ENCODE measurements around the gene SLC46A2. TPM values are rescaled to one million over a fixed set of nuclear protein-coding genes. Genes with fewer than 3 reads are reported as not detected.

SLC46A2 gene
- total RNA-seq, 1 donor from 2014 or later = not detected

GRCh38 chr9:112881331-112881730 lies 9.3 kb downstream of the SLC46A2 start:
- peak overlapping the region; percentile 15 for H3K4me2 ChIP-seq (ENCODE audit: low read length)
- H3K27me3 ChIP-seq (ENCODE audit: insufficient read depth, low read length) = no peaks in the 10 kb centered on the region
- no peaks in the 10 kb centered on the region for H4K20me1 ChIP-seq (ENCODE audit: insufficient read depth, low read length)
- no peaks in the 10 kb centered on the region for H3K79me2 ChIP-seq (ENCODE audit: insufficient read depth, low read length)
- TF ChIP-seq EZH2 (IDR thresholded peaks at IDR 0.05; ENCODE audit: insufficient read depth, low read length) (no peak), CTCF (IDR thresholded peaks at IDR 0.05; ENCODE audit: insufficient read depth, low read depth, low read length) (no peak)
- Mint-ChIP-seq H3K27me3 (ENCODE audit: low read depth, unreplicated experiment) (no peaks in the 10 kb centered on the region), H3K36me3 (ENCODE audit: low read depth, unreplicated experiment) (peaks cover 18% of the 10 kb centered on the region), H3K4me1 (ENCODE audit: low read depth, unreplicated experiment) (peaks cover 13% of the 10 kb centered on the region), H3K27ac (ENCODE audit: unreplicated experiment) (no peak overlapping the region), H3K4me3 (ENCODE audit: unreplicated experiment) (no peak overlapping the region), H3K9me3 (ENCODE audit: unreplicated experiment) (peaks cover 6% of the 10 kb centered on the region)
- FAIRE-seq (no peak), DNase-seq (ENCODE audit: low read depth) (peak; percentile 90)
- no peak overlapping the region for H2AFZ ChIP-seq (ENCODE audit: low read depth, low read length)
- H3K27ac ChIP-seq (ENCODE audit: low read depth, low read length) = no peak overlapping the region
- no peaks in the 10 kb centered on the region for H3K36me3 ChIP-seq (ENCODE audit: insufficient read depth, low read length)
- no peaks in the 10 kb centered on the region for H3K9me3 ChIP-seq (ENCODE audit: insufficient read depth, low read depth, low read length)
- no peak overlapping the region for H3K4me3 ChIP-seq (ENCODE audit: insufficient read depth, low read depth, low read length)
- H3K4me1 ChIP-seq (ENCODE audit: insufficient read depth, low read length) = peaks cover 16% of the 10 kb centered on the region
- no peak overlapping the region for H3K9ac ChIP-seq (ENCODE audit: low read length)

- Histone ChIP-seq H4K20me1 (ENCODE audit: insufficient read depth, low read length) (no peaks in the 10 kb centered on the region), H3K36me3 (ENCODE audit: insufficient read depth, low read length) (no peaks in the 10 kb centered on the region), H3K79me2 (ENCODE audit: insufficient read depth, low read length) (no peaks in the 10 kb centered on the region), H3K27ac (ENCODE audit: low read depth, low read length) (no peak overlapping the region), H2AFZ (ENCODE audit: low read depth, low read length) (no peak overlapping the region), H3K9ac (ENCODE audit: low read length) (no peak overlapping the region), H3K4me2 (ENCODE audit: low read length) (no peak overlapping the region), H3K4me3 (ENCODE audit: insufficient read depth, low read depth, low read length) (no peak overlapping the region), H3K9me3 (ENCODE audit: insufficient read depth, low read depth, low read length) (no peaks in the 10 kb centered on the region), H3K27me3 (ENCODE audit: insufficient read depth, low read length) (no peaks in the 10 kb centered on the region), H3K4me1 (ENCODE audit: insufficient read depth, low read length) (peaks cover 16% of the 10 kb centered on the region)
- Mint-ChIP-seq H3K27ac (ENCODE audit: unreplicated experiment) (no peak overlapping the region), H3K4me3 (ENCODE audit: unreplicated experiment) (no peak overlapping the region), H3K27me3 (ENCODE audit: low read depth, unreplicated experiment) (no peaks in the 10 kb centered on the region), H3K4me1 (ENCODE audit: low read depth, unreplicated experiment) (peaks cover 13% of the 10 kb centered on the region), H3K36me3 (ENCODE audit: low read depth, unreplicated experiment) (peaks cover 20% of the 10 kb centered on the region), H3K9me3 (ENCODE audit: unreplicated experiment) (peaks cover 7% of the 10 kb centered on the region)
- FAIRE-seq (no peak), DNase-seq (ENCODE audit: low read depth) (no peak)
- TF ChIP-seq EZH2 (IDR thresholded peaks at IDR 0.05; ENCODE audit: insufficient read depth, low read length) (no peak), CTCF (IDR thresholded peaks at IDR 0.05; ENCODE audit: insufficient read depth, low read depth, low read length) (no peak)
Observed at GRCh38 chr9:112880650-112881049, 10.0 kb downstream of the SLC46A2 start.

GRCh38 chr9:112878752-112879151 lies 11.9 kb downstream of the SLC46A2 start:
- Histone ChIP-seq H3K27me3 (ENCODE audit: insufficient read depth, low read length) (no peaks in the 10 kb centered on the region), H3K27ac (ENCODE audit: low read depth, low read length) (no peak overlapping the region), H2AFZ (ENCODE audit: low read depth, low read length) (no peak overlapping the region), H4K20me1 (ENCODE audit: insufficient read depth, low read length) (no peaks in the 10 kb centered on the region), H3K4me1 (ENCODE audit: insufficient read depth, low read length) (peaks cover 9% of the 10 kb centered on the region), H3K4me3 (ENCODE audit: insufficient read depth, low read depth, low read length) (no peak overlapping the region), H3K79me2 (ENCODE audit: insufficient read depth, low read length) (no peaks in the 10 kb centered on the region), H3K36me3 (ENCODE audit: insufficient read depth, low read length) (no peaks in the 10 kb centered on the region), H3K9me3 (ENCODE audit: insufficient read depth, low read depth, low read length) (no peaks in the 10 kb centered on the region), H3K9ac (ENCODE audit: low read length) (no peak overlapping the region), H3K4me2 (ENCODE audit: low read length) (no peak overlapping the region)
- DNase-seq (ENCODE audit: low read depth) = no peak
- Mint-ChIP-seq H3K4me3 (ENCODE audit: unreplicated experiment) (no peak overlapping the region), H3K36me3 (ENCODE audit: low read depth, unreplicated experiment) (peaks cover 20% of the 10 kb centered on the region), H3K4me1 (ENCODE audit: low read depth, unreplicated experiment) (peaks cover 7% of the 10 kb centered on the region), H3K27me3 (ENCODE audit: low read depth, unreplicated experiment) (no peaks in the 10 kb centered on the region), H3K9me3 (ENCODE audit: unreplicated experiment) (peaks cover 7% of the 10 kb centered on the region), H3K27ac (ENCODE audit: unreplicated experiment) (no peak overlapping the region)
- FAIRE-seq = no peak
- no peak for TF ChIP-seq EZH2 (IDR thresholded peaks at IDR 0.05; ENCODE audit: insufficient read depth, low read length)
